Vagina (tissue), 2 donors: ENCODE measurements around the gene TECTA. TPM values are rescaled to one million over a fixed set of nuclear protein-coding genes. Genes with fewer than 3 reads are reported as not detected.
"Not testable (repeated sequence)": the region's sequence is repeated elsewhere in the genome, so short reads cannot be mapped to it uniquely, and the experiment has no call there.

Experiments used
- DNase-seq, 2 donors: peaks; one replicate each; pipeline ENCODE4 v3.0.0-alpha.2; 2017; ENCODE audit errors: extremely low spot score in 2 of 2
- H3K27ac ChIP-seq: fragments of 200-600 bp; sonication (generic); one replicate; pipeline ENCODE4 v1.5.1; 2019
- H3K27me3 ChIP-seq: fragments of 200-600 bp; sonication (generic); one replicate; pipeline ENCODE4 v1.5.1; 2019
- H3K36me3 ChIP-seq, 2 donors: fragments of 200-600 bp; sonication (generic); one replicate each; pipeline ENCODE4 v1.5.1; 2017 to 2019
- H3K4me1 ChIP-seq: fragments of 200-600 bp; sonication (generic); one replicate; pipeline ENCODE4 v1.5.1; 2019
- H3K4me3 ChIP-seq, 2 donors: fragments of 200-600 bp; sonication (generic); 1 replicate in 1 of 2; 2 replicates in 1 of 2; pipeline ENCODE4 v1.5.1; 2016 to 2019
- H3K9me3 ChIP-seq: fragments of 200-600 bp; sonication (generic); one replicate; pipeline ENCODE4 v1.5.1; 2019
- POLR2A ChIP-seq, 2 donors: fragments of 450-650 bp; IDR thresholded peaks; one replicate each; pipeline ENCODE4 v1.6.1; 2017; ENCODE audit warnings: antibody characterized with exemption in 2 of 2, mild to moderate bottlenecking in 2 of 2, moderate library complexity in 2 of 2
- POLR2AphosphoS5 ChIP-seq, 2 donors: sonication (generic); formaldehyde crosslinking; IDR thresholded peaks; one replicate each; pipeline ENCODE4 v1.9.0; 2017; ENCODE audit warnings: antibody characterized with exemption in 2 of 2, mild to moderate bottlenecking in 2 of 2, low read depth in 1 of 2; ENCODE audit not compliant: insufficient read depth in 1 of 2
- intact Hi-C: fragments of 100-400 bp; cut with DNase I; formaldehyde crosslinking; loops from one replicate; pipeline ENCODE4 v1.15.1; 2023
- total RNA-seq: library from RNA; depleted of rRNA; stranded (reverse); fragments of >200 nt; gene quantifications from one replicate; pipeline ENCODE4 v1.2.3, GENCODE V29; 2016
- TF ChIP-seq, protein P1 (sequence below), 3 experiments: fragments of 450-650 bp in 2 of 3; fragments of 200-600 bp in 1 of 3; sonication (generic) in 1 of 3; IDR thresholded peaks; one replicate each; pipeline ENCODE4 v1.5.1; 2017 to 2019; ENCODE audit warnings: antibody characterized with exemption in 3 of 3, mild to moderate bottlenecking in 2 of 3, moderate library complexity in 2 of 3

The TECTA gene
- total RNA-seq, 1 donor from 2014 or later: 1.2 TPM

DNA sequence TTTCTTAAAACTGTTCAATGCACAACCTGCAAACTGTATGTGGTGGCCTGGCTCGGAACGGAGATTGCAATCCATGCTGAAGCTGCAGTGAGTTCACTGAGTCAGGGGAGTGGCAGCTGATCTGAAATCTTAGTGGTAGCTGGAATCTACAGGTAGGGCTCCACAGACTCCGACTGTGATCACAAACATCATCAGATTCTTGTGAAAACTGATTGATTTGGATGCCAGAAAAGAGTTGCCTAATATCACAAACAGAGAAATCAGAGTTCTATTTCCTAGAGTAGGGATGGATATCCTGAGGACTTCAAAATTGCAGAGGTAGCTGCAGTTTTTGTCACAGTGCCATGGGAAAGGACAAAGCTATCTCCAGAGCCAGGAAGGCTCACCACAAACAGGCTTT is 134.0 kb downstream of the TECTA start:
- no peak for TF ChIP-seq POLR2A (IDR thresholded peaks at IDR 0.05)
- TF ChIP-seq, protein P1, sequence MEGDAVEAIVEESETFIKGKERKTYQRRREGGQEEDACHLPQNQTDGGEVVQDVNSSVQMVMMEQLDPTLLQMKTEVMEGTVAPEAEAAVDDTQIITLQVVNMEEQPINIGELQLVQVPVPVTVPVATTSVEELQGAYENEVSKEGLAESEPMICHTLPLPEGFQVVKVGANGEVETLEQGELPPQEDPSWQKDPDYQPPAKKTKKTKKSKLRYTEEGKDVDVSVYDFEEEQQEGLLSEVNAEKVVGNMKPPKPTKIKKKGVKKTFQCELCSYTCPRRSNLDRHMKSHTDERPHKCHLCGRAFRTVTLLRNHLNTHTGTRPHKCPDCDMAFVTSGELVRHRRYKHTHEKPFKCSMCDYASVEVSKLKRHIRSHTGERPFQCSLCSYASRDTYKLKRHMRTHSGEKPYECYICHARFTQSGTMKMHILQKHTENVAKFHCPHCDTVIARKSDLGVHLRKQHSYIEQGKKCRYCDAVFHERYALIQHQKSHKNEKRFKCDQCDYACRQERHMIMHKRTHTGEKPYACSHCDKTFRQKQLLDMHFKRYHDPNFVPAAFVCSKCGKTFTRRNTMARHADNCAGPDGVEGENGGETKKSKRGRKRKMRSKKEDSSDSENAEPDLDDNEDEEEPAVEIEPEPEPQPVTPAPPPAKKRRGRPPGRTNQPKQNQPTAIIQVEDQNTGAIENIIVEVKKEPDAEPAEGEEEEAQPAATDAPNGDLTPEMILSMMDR (IDR thresholded peaks at IDR 0.05): no peak
- Histone ChIP-seq H3K4me3 (no peak overlapping the region), H3K27me3 (no peaks in the 10 kb centered on the region), H3K9me3 (no peaks in the 10 kb centered on the region), H3K36me3 (no peaks in the 10 kb centered on the region), H3K27ac (no peak overlapping the region), H3K4me1 (peaks cover 1% of the 10 kb centered on the region)
- DNase-seq: no peak
- intact Hi-C loops: no loop called here

DNA sequence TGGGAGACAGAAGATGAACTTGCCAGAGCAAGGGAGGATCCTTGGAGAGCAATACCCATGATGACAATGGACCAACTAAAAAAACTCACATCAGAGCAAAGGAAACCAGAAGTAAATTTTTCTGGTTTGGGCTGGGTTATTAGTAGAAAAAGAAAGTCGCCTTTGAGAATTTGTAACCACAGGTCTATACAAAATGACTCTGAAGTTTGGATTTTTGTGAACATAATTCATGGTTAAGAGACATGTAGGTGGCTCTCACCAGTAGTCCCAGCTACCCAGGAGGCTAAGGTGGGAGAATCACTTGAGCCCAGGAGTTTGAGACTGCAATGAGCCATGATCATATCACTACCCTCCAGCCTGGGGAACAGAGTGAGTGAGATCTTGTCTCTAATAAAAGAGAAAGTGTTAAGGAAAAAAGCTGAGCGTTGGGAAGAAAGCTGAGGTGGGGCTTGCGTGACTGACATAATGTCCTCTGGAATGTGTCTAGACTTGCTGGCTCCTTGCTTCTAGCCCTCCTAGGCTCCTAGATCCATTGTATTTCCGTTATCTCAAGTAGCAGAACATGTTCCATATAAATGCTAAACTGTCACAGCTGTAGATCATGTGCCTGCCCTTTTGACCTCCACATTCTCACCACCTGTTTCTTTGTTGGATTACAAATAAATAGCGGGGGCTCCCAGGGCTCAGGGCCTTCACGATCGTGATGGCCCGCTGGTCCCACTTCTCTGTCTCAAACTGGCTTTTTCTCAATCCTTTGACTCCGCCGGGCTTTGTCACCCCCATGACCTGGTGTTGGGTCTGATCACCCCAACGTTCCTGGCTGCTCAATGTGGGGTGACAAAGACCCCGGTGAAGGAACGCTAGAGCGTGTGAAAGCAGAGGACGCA is 135.3 kb downstream of the TECTA start:
- TF ChIP-seq, protein P1 (IDR thresholded peaks at IDR 0.05): no peak
- TF ChIP-seq POLR2A (IDR thresholded peaks at IDR 0.05): no peak
- no peak for TF ChIP-seq POLR2AphosphoS5 (IDR thresholded peaks at IDR 0.05; ENCODE audit: insufficient read depth in 1 of 2, low read depth in 1 of 2)
- Histone ChIP-seq H3K36me3 (no peaks in the 10 kb centered on the region), H3K27me3 (no peaks in the 10 kb centered on the region), H3K4me3 (no peak overlapping the region), H3K27ac (no peak overlapping the region), H3K9me3 (no peaks in the 10 kb centered on the region), H3K4me1 (peaks cover 14% of the 10 kb centered on the region)
- no peak for DNase-seq
- intact Hi-C loops: no loop called here

DNA sequence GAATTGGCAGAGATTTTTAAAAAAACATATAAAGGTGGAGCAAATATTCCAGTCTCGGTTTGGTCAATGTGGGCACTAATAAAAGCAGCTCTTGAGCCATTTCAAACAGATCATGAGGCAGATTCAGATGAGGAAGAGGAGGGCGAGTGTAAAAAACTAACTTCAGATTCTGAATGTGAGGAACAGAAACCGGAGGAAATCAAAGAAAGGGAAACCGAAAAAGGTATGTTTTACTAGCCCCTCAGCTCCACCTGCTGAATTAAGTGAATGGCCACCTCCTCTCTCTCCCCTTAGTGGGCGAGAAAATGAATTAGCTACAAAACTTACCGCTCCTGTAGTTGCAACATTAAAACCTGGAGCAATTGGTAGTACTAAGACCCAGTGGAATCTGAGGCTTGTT is 136.2 kb downstream of the TECTA start:
- H3K36me3 ChIP-seq, H3K9me3 ChIP-seq, H3K27me3 ChIP-seq, H3K27ac ChIP-seq, intact Hi-C loops, H3K4me3 ChIP-seq, DNase-seq: not testable (repeated sequence)
- H3K4me1 ChIP-seq: peaks cover 20% of the 10 kb centered on the region

DNA sequence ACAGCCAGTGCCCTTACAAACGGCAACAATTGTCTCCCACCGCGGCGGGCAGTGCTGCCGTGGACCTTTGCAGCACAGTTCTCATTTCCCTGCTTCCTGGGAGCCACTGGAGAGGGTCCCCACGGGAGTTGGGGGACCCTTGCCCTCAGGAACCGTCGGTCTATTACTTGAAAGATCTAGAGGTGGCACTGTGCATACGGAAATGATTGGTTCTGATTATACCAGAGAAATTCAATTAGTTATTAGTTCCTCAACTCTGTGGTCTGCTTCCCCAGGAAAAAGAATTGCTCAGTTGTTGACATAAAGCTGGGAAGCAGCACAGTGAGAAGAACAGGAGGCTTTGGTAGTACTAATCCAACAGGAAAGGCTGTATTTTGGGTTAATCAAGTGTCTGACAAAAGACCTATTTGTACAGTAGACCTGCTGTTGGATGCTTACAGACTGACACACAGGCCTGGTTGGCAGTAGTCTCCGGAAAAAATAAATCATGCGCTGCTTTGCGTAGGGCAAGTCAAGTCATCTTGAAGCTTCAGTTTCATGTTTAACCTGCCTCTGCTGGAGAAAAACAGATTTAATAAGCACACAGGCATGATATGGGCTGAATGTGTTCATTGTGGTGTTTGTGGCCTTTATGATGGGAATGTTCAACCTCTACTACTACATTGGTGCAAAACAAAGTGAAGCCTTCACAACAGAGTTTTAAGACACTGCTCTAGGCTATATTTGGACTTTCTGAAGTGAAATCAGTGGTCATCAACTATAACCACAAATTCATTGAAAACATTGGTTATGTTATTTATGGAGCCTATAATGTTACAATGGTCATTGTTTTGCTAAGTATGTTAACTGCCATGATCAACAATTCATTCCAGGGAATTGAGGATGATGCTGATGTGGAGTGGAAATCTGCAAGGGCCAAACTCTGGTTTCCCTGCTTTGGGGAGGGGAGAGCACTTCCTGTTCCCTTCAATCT is 136.9 kb downstream of the TECTA start:
- intact Hi-C loops: no loop called here
- Histone ChIP-seq H3K4me1 (peaks cover 20% of the 10 kb centered on the region), H3K9me3 (no peaks in the 10 kb centered on the region), H3K27me3 (no peaks in the 10 kb centered on the region), H3K36me3 (no peaks in the 10 kb centered on the region), H3K27ac (no peak overlapping the region), H3K4me3 (no peak overlapping the region)
- TF ChIP-seq, protein P1 (IDR thresholded peaks at IDR 0.05): no peak
- TF ChIP-seq POLR2A (IDR thresholded peaks at IDR 0.05) (no peak), POLR2AphosphoS5 (IDR thresholded peaks at IDR 0.05; ENCODE audit: insufficient read depth in 1 of 2, low read depth in 1 of 2) (no peak)
- no peak for DNase-seq

DNA sequence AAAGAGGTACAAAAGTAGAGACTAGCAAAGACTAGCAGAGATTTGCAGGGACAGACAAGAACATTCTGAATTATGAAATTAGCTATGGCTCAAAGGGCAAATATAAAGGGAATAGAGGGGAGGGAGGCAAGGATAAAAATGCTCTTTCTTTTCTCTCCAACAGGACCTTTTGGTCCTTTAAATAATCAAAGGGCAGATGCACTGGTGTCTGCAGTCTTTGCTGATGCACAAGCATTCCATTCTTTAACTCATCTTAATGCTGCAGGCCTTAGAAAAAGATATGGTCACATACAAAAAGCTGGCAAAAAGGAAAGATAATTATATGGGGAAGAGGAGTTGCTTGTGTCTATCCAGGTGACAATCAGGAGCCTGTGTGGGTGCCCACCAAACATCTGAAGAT is 137.9 kb downstream of the TECTA start:
- no peak for DNase-seq
- intact Hi-C loops: no loop called here

DNA sequence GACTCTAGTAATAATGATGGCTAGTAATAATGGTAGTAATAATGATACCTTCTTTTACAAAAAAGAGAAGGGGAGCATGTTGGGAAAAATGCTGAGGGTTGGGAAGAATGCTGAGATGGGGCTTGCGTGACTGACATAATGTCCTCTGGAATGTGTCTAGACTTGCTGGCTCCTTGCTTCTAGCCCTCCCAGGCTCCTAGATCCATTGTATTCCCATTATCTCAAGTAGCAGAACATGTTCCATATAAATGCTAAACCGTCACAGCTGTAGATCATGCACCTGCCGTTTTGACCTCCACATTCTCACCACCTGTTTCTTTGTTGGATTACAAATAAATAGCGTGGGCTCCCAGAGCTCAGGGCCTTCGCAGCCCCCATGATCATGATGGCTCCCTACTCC is 139.0 kb downstream of the TECTA start:
- H3K27me3 ChIP-seq, H3K27ac ChIP-seq, DNase-seq, H3K4me3 ChIP-seq, H3K36me3 ChIP-seq, H3K9me3 ChIP-seq: not testable (repeated sequence)
- H3K4me1 ChIP-seq: peaks cover 20% of the 10 kb centered on the region
- intact Hi-C loops: loop anchor here (10.0 kb wide), 1 partner anchor 355 kb away; no protein-coding TSS in a partner anchor

More for the DNA sequence above, 137.9 kb downstream of the TECTA start:
- Histone ChIP-seq H3K4me1 (peaks cover 20% of the 10 kb centered on the region), H3K4me3 (no peak overlapping the region), H3K9me3 (no peaks in the 10 kb centered on the region), H3K27me3 (no peaks in the 10 kb centered on the region), H3K36me3 (no peaks in the 10 kb centered on the region), H3K27ac (no peak overlapping the region)
- no peak for TF ChIP-seq POLR2AphosphoS5 (IDR thresholded peaks at IDR 0.05; ENCODE audit: insufficient read depth in 1 of 2, low read depth in 1 of 2)
- TF ChIP-seq, protein P1 (IDR thresholded peaks at IDR 0.05): no peak
- no peak for TF ChIP-seq POLR2A (IDR thresholded peaks at IDR 0.05)
